ENCODE measurements around the gene ALDH1A1.

The ALDH1A1 gene

DNA sequence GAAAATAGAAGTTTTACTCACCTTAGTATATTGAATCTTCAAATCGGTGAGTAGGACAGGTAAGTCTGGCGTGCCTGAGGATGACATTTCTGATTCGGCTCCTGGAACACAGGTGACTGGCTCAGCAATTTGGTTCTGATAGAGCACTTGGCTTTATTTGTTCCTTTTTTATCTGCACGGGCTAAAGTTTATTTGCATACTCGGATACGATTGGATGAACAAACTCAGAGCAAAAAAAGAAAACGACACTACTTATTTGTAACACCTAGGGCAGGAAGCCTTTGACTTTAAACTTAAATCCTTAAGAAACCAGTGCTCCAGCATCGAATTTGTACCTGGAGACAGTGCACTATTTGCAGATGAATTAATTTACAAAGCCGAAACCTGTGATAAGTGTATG, at the start of gene ALDH1A1:
TSS of gene ALDH1A1 (minus strand) at position 140 of the 400 bp plus-strand sequence. CDS start at position 87, 53 bp downstream.
- DNase-seq, result no peak

DNA sequence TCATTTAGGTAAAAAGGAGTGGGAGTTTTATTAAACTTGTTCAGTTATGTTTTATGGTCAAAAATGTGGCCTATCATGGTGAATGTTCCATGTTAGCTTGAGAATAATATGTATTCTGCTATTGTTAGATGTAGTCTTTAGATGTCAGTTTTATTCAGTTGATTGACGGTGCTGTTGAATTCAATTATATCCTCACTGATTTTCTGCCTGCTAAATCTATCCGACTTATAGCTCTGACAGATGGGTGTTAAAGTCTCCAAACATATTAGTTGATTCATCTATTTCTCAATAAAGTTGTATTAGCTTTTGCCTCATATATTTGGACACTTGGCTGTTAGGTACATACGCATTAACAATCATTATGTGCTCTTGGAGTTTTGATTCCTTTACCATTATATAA, 49.0 kb upstream of the ALDH1A1 start:
- DNase-seq, result no peak

DNA sequence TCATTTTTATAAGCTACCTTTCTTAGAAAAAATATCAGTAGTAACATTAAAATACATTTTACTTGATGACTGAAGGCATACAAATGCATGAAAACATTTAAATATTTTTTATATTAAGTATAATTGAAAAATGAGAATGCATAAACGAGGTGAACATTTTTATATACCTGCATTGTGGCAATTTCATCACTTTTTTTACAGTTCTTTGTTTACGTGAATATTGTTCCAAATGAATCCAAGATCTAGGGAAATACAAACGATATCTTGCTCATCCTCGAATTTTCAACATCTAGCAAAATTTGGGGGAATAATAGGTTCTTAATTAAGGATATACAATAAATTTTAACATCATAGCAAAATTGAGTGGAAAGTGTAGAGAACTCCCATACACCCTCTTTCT, 45.5 kb upstream of the ALDH1A1 start:
- DNase-seq, result no peak

DNA sequence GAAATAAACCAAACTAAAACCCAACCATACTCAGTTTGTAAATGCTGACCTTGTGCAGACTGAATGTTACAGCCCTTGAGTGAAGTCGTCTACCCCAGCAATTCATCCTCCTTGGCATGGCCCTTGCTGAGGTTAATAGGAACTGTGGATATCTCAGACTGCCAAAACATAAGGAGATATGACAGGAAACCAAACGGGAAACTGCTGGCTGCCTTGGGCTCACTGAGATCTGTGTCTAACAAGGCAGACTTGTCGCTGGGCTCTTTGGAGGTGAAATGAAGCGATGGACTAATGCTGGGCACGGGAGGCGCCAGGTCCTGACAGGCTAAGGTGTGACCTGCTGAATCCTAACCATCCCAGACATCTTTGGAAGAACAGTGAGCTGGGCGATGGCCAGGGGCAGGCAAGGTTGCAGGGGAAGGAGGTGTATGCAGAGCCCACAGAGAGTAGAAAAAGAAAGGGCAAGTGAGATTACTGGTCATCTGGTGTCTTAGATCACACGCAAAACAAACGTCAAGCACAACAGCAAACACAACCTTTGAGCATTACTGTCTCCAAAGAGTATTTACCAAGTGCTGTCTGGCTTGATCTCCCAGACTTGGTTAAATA, 44.6 kb upstream of the ALDH1A1 start:
- no peak for DNase-seq

DNA sequence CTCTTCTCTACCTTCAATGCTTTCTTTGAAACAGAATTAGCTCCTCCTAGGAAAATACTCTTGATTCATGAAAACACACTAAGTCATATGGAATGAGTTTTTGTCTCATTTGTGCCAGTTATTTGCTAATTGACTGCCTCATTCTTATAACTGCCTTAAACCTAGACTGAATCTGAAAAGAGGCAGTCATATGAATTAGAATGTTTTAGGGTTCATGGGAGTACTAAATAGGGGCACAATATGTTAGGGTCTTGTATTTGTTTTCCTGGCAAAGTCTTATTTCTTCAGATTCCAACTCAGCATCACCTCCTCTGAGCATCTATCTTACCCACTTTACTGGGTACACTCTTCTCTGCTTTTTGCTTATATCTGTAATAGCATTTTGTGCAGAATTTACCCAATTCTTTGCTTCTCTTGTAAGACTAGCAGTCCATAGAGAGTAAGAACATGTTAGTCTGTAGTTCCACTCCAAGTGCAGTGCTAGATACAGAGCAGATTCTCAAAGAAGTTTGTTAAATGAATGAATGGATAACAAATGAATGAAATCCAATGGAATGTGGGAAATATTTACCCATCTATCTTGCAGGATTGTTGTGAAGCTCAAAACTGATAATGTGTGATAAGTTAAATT, 43.9 kb upstream of the ALDH1A1 start:
- no peak for DNase-seq

DNA sequence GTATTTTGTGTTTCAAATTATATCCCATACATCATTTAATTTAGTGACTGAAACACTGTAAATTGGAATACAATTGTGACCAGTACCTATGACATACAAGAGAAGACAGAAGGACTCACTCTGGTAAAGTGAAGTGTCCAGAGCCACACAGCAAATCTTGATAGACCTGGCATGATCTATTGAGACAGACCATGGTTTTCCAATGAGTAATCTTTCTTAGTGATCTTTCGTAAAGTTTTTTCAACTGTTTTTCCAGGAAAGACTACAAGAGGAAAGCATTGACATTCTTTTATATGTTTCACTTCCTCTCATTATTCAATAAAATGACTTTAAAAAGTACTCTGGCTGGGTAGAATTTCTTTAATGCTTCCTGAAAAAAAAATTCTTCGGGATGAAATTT, 43.3 kb upstream of the ALDH1A1 start:
- no peak for DNase-seq

DNA sequence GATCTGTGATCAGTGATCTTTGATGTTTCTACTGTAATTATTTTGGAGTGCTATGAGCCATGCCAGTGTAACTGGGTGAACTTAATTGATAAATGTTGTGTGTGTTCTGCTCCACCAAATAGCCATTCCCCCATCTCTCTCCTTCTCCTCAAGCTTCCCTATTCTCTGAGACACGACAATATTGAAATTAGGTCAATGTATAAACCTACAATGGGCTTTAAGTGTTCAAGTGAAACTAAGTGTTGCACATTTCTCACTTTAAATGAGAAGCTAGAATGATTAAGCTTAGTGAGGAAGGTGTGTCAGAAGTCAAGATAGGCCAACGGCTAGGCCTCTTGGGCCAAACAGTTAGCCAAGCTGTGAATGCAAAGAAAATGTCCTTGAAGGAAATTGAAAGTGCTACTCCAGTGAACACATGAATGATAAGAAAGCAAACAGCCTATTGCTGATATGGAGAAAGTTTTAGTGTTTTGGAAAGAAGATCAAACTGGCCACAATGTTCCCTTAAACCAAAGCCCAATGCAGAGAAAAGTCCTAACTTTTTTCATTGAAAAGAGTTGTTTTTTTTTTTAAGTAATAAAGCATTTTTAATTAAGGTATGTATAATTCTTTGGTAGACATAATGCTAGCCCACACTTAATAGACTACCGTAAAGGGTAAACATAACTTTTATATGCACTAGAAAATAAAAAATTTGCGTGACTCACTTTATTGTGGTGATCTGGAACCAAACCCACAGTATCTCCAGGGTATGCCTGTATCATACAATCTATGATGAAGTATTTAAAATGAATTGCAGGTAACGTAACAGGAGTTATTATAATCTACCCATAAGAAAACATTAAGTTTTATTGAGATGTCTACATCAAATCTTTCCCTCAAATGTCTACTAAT, 42.5 kb upstream of the ALDH1A1 start:
- no peak for DNase-seq

DNA sequence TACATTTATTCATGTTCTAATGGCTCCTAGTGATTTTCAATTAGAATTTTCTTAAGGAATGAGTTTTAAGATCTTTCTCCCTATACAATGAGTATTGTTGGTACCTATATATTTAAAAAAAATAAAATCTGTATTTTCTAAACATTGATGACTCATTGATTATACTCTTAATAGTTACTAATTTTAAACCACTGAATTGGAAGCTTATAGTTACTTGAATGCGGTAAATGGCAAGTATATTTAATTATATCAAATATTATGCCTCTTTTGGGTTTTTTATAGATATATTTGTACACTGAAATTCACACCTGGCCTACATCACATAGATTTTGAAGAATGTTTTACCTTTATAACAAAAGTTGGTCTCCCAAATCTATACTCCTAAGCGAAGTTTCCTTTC, 38.9 kb upstream of the ALDH1A1 start:
- DNase-seq, result no peak

DNA sequence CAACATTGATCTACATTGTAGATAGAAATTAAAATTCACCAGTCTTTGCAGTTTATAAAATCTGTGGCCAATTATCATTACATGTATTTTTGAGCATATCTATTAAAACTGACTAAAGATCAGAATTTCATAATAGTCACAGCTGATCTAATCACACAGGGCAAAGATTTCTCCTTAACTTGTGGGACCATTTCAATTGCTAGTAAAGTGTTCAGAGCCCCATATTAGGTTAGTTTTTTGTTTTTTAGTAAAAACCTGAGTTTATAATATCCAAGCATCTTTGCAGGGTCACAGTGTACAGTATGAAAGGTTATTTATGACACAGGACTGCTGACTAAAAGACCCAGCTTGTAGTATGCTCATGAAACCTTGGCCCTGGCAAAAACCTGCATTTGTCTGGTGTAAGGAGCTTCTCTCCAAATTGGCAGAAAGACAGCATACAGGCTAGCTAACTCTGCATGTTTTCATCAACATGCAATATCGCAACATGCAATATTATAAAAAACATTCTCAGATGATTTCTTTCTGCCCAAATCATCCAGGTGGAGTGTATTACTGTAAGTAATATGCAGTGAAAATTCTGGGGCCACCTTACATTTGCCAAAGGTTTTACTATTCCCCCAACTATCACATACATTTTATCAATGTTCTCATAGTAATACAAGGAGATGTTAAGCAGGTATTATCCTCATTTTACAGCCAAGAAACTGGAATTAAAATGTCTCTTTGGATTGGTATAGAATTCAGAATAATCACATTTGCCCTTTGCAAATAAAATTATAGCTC, 37.7 kb upstream of the ALDH1A1 start:
- no peak for DNase-seq

DNA sequence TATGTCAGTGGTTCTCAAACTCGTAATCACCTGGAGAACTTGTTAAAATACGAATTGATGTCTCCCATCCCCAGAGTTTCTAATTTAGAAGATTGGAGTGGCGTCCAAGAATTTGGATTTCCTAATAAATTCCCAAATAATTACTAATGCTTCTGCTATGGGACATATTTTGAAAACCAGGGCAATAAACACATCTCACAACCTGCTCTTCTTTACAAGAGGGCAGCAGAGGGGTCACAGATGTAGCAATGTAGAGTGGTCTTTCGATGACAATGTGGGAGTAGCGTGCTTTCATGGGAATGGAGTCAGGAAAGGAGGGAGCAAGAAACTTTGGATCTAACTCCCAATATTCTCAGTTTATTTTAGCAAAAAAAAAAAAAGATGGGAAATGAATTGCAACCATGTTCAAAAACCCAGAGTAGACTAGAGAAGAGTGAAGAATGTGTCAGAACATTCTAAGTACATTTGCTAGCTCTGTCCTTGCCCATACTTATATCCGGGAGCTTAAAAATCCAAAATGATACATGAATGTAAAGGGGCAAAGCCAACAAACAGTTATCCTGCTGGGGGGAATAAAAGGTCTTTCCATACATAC, 33.8 kb upstream of the ALDH1A1 start:
- no peak for DNase-seq

DNA sequence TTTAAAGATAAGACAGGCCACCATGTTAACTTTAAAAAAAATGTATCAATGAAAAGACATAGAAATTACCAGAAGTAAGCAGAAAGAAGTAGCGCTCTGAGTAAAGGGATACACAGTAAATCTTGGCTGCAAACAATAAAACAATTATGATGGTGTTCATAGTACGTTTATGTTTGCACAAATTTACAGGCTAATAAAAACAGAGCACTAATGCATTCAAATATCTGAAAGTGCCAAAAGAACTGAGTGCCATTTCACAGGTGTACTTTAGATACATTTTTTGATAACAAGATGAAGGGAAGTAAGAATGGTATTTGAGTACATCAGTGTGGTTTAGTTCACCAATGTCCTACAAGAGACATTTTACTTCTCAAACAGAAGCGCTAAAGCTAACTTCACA, 32.9 kb upstream of the ALDH1A1 start:
- DNase-seq, result no peak

DNA sequence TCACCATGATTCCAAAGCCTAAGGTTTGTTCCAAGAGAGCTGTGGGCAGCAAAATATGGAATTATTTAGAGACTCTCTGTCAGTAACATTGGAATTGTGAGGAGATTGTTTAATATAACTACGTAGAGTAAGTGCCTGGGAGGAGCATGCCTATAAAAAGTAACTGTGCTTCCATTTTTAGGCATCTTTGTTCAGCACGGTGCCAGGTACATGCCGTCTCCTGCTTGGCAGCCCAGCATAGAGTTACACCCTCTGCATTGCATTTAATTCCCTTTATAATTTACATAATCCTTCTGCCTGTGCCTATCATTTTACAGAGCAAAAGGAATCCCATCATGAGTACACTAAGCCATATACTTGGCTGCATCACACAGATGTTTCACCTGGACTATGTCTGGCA, 32.1 kb upstream of the ALDH1A1 start:
- DNase-seq, result no peak

DNA sequence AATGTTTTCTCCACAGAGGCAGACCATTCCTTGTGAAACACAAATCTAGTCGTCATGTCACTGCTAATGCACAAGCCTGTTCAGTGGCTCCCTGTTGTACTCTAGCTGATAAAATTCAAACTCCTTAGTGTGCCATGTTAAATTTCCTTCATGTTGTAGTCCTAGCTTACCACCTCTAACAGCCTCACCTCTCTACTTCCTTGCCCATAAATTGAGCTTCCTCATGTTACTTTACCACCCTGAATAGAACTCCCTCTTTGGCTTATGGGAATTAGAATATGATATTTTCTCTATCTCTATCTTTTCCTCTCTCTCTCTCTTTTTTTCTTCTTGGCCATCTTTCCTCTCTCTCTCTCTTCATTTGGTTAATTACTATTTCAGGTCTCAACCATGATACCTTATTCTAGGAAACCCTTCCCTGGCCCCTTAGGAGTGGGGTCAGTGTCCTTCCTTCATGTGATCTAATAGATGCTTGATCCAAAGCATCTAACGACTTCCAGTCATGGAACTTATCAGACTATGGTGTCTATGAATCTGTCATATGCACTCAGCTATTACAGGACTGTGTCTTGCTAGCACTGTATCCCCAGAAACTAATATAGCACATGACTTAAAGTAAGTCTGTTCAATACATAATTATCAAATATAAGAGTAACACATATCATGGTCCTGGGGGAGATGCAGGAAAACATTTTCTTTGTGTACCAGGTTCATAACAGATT, 31.5 kb upstream of the ALDH1A1 start:
- DNase-seq, result no peak

DNA sequence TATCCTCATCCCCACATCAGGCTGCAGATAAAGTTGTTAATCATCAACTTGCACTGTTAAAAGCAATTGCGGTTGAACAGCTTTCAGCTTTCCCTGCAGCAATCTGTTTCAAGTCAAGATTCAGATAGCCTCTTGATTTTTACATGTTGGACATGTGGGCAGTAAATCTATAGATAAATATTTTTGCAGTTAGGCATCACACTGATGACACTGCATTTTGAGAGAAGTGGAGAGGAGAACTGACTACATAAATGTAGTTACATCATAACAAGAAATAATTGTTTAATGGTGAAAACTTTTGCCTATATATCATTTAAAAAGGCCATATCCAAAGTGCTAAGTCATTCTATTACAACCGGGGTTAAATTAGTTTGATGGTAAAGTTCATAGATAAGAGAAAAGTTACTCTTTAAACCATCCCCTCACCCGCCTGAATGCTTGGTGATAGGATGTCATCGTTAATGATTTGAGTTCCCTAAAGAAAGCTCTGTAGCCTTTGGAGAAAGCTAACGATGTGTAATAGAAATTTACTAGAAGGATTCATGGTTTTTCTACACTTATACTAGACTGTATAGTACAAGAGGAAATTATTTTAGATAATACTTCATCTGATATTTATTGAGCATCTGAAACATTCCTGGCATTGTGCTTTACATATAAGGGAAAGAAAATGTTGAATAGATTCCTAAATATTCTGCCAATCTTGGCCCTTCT, 30.8 kb upstream of the ALDH1A1 start:
- no peak for DNase-seq

DNA sequence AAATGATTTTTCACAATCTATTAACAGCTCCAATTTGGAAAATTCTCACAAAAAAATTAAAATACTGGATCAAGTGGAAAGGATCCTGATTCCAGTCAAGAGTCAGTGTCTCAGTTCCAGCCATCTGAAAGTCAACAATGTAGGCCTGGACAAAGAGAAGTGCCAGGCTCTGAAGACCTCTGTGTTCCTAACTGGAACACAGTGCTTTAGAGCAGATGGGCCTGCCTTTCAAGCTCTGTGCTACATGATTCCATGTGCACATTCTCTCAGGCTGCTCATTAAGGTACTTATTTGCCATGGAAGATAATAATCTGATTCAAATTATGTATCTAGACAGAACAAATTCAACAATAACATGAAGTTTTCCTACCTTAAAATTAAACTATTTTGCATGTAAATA, 30.2 kb upstream of the ALDH1A1 start:
- no peak for DNase-seq

DNA sequence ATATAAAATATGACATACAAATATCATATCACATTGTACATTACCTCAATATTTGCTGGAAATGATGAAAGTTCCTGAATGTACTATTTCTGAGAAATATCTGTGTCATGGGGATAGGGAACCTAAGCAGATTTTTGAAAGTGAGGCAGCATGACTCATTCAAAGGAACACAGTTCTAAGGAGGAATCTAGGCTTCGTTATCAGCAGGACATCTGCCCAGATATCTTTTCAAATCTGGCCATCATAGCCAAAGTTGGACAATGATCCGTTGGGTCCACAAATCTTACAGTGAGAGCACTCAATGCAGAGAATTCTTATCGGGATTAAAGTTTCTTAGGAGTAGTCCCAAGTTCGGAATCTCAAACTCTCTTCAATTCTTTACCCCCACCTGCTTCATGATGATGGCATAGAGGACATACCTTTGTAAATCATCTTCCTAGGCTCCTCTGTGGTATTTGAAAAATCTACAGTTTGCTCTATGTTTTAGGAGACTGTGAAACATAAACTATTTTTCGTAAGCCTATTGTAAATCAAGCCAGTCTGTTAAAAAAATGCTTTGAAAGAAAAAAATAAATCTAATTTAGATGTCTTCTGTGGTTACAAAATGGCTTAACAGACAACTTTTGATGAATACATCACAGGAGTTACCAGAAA, 29.4 kb upstream of the ALDH1A1 start:
- no peak for DNase-seq

DNA sequence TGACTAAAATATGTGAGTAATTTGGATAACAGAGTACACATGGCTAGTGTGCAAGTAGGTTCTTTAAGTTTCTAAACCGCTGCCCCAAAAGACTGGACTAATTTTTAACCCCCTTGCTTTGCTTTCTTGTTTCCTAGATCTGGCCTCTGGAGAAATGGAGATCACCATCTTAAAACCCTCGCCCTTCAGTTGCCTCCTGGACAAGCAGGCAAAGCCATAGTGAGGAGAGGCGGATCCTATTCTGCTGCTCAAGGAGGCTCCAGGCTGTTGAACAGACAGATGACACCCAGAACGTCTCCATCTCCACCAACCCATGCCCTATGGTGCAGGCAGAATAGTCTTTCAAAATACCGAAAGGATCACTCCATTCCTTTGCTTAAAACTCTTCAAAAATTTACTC, 28.6 kb upstream of the ALDH1A1 start:
- no peak for DNase-seq

DNA sequence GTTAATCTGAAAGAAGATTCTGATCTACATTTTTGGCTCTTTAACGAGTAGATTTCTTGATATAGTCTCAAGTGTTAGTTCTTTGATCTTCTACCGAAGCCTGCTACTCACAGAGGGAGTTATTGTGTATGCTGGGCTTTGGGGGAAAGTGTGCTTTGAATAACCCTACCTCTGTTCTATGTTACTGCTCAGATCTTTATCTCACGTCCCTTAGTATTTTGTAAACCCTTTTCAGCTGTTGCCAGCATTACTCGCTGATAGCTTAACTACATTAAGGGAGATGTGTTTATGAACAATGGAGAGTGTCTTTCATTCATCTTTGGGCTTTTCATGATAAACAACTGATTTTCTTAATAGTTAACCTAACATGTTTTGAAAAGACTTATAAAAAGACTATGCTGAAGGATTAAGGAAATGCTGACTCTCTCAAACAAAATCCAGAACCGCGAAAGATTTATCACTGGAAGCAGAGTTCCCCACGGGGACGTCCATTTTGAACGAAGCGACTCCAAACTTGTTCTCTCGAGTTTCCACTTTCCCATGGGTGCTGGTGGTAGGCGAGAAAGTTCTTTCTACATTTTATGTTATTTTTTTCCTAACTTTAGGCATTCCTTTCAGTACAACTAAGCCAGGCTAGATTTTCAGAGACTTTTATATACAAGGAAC, 27.9 kb upstream of the ALDH1A1 start:
- no peak for DNase-seq

DNA sequence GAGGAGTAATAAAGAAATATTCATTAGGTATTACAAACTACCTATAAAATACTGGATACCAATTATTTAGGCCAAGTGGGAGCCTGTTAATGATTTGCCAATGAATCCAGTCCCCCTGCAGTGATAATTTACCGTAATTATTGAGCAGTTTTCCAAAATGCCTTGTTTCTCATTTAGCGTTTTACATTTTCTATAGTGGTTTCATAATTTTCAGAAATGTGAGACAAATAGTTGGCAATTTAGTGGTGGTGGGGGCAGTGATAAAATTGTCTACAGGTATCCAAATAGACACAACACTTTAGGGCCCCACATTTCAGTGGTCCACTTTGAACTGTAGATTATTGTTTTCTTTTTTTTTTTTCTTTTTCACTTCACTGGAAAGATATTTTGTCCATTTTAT, 27.3 kb upstream of the ALDH1A1 start:
- DNase-seq, result no peak

DNA sequence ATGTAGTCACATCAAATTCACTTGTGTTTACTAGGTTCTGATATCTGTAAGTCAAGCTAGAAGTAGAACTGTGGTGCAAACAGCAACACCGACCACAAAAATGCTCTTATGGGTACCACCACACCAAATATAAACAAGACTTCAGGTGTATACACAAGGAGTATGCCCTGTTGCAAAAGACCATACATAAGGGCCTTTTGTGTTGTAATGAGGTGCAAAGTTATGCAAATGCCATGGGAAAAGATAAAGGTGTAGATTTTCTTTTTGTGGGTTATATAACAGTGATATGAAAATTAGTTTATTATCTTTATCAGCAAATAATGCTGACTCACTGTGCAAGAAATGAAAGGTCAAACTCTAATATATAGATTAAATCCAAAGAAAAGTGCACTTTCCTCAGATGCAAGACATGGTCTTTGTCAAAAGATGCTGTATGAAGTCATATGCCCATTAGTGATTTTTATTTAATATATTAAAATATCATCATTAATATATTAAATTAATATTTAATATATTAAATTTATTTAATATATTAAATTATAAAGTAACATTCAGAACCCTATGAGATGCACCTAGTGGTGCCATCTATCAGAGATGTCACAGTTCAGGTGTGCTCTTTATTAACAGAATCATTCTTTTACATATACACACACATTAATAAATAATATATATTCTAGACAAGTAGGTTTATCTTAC, 26.7 kb upstream of the ALDH1A1 start:
- no peak for DNase-seq
